SIG-M5 (cell line): ENCODE measurements around the gene JADE3.

Experiments used
- DNase-seq: peaks from one replicate; lab custom pipeline; 2025; lab: John Stamatoyannopoulos, UW

Gene JADE3

DNA sequence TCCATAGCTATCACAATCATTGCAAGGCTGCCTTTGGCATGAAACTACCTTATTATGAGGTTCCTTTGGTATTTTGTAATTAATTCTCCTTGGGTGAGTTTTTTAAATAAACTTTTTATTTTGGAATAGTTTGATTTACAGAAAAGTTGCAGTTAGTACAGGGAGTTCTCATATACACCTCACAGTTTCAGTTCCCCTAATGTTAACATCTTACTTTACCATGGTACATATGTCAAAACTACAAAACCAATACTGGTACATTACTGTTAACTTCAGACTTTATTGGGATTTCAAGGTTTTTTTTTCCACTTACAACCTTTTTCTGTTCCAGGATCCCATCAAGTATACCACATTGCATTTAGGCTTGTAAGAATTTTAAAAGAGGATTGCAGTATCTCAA lies 114.0 kb downstream of the JADE3 start:
- DNase-seq, result no peak

DNA sequence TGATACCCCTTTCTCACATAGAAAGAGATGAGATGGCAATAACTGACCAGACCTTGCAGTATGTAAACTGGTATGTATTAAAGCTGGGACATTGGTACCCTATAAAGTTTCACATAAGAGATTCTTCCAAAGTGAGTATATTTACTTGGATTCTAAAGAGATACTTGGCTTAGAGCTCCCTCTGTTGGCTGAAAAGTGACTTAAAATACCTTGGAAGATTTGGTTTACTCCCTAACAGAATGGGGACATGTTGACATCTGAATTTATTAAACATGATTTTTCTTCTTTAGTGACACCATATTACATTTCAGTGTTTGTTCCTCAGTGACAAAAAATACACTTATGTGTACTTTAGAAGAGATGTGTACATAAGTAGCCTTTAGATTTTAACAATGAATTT lies 118.1 kb downstream of the JADE3 start:
- DNase-seq, result no peak

GRCh38 chrX:47047989-47048388 lies 135.8 kb downstream of the JADE3 start:
- no peak for DNase-seq

- DNase-seq, result no peak
Observed at GRCh38 chrX:47059142-47059874, 147.1 kb downstream of the JADE3 start.

DNA sequence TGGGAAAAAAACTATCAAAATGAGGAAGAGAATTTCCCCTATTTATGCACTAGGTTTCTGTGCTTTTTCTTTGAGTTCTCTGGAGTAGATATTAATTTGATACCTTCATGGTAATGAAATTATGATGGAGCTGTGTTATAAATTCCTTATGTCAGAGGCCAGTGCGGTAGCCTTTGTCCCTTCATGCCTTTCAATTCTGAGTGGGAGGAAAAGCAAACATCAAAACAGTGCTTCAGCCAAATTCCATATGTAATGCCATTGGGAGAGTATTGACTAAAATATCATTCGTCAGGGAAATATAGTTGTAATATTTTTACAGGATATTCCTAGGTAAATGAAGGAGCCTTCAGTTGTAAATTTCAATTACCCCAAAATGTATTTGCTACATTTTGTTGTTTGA lies 148.5 kb downstream of the JADE3 start:
- no peak for DNase-seq

DNA sequence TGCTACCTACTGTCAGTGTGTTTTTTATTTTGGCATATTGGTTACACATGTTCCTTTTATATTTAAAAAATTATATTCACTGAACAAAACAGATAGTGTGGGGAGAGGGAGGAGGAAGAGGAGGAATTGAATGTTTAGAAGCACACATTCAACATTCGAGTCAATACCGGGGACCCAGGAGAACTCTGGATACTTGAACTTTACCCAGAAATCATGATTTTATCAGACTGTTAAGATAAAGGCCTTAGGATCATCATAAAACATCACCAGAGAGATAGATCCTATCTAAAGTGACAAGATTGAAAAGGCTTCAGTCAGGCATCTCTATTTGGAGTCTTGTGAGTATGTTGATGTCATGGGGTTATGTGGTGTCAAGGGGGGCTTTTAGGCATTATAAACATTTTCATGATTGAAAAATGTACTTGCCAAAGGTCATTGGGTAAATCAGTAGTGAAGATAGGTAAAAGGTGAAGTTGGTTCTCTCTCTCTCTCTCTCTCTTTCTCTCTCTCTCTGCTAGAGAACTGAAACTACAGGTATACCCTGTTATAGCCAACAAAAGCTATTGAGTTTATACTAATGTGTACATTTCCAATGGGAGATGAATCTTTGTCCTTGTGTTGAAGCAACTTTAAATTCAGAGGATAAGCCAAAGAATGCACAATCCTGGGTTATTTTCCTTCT lies 149.2 kb downstream of the JADE3 start:
- DNase-seq, result no peak

DNA sequence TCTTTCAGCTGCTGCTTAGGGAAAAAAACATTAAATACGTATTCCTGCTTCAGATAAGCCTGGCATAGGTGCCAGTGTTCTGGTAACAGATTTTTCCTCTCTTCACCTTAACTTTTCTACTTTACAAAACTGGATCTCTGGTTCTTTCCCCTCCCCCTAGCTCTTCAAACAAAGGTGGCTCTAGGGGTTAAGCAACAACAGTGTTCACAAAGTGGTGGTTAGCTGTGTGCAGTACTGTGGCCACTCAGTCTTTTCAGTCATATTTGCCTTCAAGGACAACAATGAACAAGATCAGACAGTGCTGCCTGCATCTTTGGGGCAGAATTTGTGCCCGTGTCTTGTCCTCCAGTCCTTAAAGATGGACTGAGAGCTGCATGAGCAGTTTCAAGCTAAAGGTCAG lies 151.0 kb downstream of the JADE3 start:
- DNase-seq, result no peak

GRCh38 chrX:47068214-47068613 lies 156.0 kb downstream of the JADE3 start:
- no peak for DNase-seq

DNA sequence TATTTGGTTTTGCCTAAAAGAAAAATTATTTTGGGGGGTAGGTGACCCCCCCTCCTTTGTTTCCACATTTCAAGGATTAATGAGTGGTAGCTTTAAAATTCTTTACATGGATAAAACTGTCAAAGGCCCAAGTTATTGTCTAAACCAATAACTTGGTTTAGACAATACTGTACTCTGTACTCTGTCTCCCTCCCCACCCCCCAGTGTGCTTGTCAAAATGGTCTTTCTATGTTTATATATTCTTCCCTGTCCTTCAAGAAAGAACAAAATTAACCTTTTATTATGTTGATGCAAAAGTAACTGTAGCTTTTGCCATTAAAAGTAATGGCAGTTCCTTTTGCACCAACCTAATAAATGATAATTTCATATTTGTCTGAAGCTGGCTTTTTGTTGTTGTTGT lies 156.5 kb downstream of the JADE3 start:
- DNase-seq, result no peak

DNA sequence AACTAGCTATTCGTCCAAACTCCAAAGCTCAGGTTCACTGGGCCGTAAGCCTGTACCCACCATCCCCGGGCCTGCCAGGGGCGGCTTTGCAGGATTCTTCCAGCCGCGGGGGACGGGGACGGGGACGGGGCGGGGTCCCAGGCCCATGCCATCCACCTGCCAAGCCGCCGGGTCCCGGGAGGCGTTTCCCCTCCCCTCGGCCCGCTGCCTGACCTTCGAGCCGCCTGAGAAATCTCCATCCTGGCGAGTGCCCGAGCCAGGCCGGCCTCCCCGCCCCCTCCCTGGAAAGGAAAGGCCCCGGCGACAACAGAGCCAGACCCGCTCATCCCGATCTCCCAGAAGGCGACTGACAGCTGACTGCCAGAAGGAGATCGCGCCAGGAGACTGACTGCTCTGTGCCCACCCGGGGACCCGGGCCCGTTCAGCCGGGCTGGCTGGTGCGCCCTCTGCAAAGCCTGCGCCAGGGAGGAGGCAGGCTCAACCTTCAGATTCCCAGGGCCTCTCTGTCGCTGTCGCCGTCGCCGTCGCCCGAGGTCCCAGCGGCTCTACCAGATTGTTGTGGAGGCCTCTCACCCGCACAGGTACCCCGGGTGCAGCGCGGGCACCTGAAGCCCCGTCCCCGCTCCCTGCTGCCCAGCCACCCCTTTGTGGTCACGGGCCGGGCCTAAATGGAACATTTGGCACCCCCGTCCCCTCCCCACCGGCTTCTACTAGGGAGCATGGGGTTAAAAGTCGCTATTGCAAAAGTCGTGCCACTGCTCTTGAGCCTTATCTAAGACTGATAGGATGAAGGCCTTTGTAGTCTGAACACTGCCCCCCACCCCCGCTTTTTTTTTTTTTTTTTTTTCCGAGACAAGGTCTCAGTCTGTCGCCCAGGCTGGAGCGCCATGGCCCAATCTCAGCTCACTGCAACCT lies 166.2 kb downstream of the JADE3 start, which contains the start of gene RGN:
Gene RGN (plus strand): TSS at position 315 of the 915 bp plus-strand sequence. CDS start 2,702 bp downstream, outside the sequence.
- DNase-seq, result no peak

- DNase-seq, result no peak
Observed at GRCh38 chrX:47080215-47080914, 168.1 kb downstream of the JADE3 start.

DNA sequence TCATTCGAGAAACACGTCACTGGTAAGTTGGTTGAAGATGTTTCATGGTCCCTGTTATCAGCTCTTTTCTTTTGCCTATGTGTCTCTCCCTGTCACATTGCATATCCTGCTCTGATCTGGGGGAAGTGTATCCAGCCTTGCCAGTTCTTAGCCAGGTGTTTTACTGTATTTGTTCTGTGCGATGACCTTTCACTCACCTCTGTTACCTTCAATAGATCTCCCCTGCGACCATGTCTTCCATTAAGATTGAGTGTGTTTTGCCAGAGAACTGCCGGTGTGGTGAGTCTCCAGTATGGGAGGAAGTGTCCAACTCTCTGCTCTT lies 168.7 kb downstream of the JADE3 start:
- DNase-seq, result no peak

DNA sequence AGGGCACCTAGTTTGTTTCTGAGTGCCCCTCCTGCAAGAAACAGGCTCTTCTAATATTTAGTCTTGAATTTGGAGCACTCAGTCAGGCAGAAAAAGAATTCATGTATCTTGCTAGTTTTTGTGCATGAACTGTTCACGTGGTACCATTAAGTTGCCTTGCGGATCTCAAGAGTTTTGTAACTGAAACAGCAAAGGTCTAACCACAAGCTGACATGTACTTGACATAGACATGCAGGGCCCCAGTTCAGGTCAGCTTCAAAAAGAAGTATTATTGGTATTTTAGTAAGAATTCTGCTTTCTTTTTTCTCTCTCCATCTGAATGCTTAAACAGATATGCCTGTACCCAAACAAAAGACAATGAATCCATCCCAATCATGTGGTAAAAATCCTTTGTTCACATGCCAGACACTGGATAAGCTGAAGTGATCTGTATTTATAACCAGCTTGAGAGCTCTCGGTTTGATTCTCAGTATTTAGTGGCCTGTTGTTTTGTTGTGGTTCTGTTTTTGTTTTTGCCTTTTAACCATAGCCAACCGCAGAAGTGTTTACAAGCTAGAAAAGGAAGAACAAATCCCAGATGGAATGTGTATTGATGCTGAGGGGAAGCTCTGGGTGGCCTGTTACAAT lies 179.0 kb downstream of the JADE3 start:
- DNase-seq, result no peak

GRCh38 chrX:47093248-47093647 lies 181.0 kb downstream of the JADE3 start:
- DNase-seq, result no peak

DNA sequence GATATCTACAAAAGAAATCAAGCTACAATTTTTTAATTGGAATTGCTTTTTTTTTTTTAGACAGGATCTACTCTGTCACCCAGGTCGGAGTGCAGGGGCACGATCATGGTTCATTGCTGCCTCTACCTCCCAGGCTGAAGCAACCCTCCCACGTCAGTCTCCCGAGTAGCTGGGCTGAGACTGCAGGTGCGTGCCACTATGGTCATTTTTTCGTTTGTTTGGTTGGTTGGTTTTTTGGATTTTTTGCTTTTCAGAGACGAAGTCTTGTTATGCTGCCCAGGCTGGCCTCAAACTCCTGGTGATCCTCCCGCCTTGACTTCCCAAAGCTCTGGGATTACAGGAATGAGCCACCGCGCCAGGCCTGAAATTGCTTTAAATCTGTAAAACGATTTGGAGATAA lies 181.6 kb downstream of the JADE3 start:
- no peak for DNase-seq

DNA sequence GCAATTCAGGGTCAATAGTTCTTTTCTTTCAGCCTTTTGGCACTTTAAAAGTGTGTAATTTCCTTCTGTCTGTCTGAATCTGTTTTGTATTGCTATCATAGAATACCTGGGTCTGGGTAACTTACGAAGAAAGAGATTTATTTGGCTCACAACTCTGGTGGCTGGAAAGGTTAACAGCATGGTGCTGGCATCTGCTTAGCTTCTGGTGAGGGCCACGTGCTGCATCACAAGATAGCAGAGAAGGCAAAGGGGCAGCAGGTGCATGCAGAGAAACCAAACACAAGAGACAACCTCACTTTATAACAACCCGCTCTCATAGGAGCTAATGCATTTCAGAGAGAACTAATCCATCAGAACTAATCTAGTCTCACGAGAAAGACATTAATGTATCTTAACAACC lies 184.8 kb downstream of the JADE3 start:
- no peak for DNase-seq

DNA sequence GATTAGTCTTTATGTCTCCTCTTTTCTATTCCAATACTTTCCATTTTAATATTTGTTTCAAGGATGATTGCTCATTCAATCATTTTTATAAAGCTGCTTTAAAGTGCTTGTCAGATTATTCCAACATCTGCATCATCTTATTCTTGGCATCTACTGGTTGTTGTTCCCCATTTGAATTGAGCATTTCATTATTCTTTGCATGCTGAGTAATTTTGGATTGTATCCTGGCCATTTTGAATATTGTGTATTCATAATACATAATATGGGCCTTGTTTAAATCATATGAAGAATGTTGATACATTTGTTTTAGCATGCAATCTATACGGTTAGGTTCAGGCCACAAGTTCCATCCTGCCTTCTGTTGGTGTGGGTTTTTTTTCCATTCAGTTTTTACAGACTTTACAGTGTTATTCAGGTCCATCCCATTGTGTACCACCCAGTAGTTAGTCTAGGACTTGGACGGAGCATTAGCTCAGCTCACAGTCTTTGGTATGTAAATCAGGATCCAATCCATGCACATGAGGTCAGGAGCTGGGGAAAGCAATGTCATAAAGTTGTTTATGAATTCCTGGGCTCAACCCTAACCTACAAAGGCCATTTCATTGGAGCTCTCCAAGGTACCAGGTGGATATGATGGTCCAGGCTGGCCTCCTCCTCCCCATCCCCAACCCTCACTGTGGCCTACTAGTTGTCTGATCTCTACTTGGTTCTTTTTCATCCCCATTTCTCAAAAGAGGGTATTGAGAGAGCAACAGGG lies 186.3 kb downstream of the JADE3 start:
- DNase-seq, result no peak

DNA sequence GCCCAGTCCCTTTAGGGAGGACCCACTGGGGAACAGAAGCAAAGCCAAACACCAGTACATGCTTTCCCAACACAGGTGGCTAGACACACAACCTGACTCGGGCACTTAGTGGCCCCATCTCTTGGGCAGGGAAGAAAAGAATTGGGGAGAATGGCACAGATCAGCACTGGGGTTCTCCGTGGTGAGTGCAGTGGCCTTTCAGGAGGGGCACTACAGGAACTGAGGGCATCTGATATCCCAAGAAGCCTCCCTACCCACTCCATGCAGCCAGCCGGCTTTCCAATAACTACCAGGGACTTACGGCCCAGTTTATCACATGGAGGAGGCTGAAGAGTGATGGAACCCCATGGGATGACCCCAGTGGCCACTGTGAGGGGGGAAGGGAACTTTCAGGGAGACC lies 189.0 kb downstream of the JADE3 start:
- no peak for DNase-seq
